ENCODE results near the gene TSHZ2.

The TSHZ2 gene

GRCh38 chr20:53302695-53303412, 330.7 kb downstream of the TSHZ2 start:
- H3K4me1 ChIP-seq (ENCODE audit: insufficient read depth, low read length): no peaks in the 10 kb centered on the region
- no peaks in the 10 kb centered on the region for H3K9me3 ChIP-seq (ENCODE audit: low read length)
- H3K9ac ChIP-seq (ENCODE audit: low read length): no peak overlapping the region
- no peaks in the 10 kb centered on the region for H3K27me3 ChIP-seq (ENCODE audit: control insufficient read depth in 1 of 2, insufficient read depth in 2 of 2, low read length in 2 of 2)
- H3K4me3 ChIP-seq (ENCODE audit: low read depth in 1 of 2, low read length in 2 of 2): no peak overlapping the region
- H3K27ac ChIP-seq (ENCODE audit: low read depth, low read length): no peak overlapping the region
- no peaks in the 10 kb centered on the region for H3K36me3 ChIP-seq (ENCODE audit: insufficient read depth, low read length)

- no peaks in the 10 kb centered on the region for H3K27me3 ChIP-seq (ENCODE audit: control insufficient read depth in 1 of 2, insufficient read depth in 2 of 2, low read length in 2 of 2)
- no peaks in the 10 kb centered on the region for H3K36me3 ChIP-seq (ENCODE audit: insufficient read depth, low read length)
- no peak overlapping the region for H3K9ac ChIP-seq (ENCODE audit: low read length)
- no peak overlapping the region for H3K4me3 ChIP-seq (ENCODE audit: low read depth in 1 of 2, low read length in 2 of 2)
- H3K27ac ChIP-seq (ENCODE audit: low read depth, low read length): no peak overlapping the region
- no peaks in the 10 kb centered on the region for H3K4me1 ChIP-seq (ENCODE audit: insufficient read depth, low read length)
- no peaks in the 10 kb centered on the region for H3K9me3 ChIP-seq (ENCODE audit: low read length)
Observed at GRCh38 chr20:53303413-53303760, 331.2 kb downstream of the TSHZ2 start.

GRCh38 chr20:53304146-53304545, 332.0 kb downstream of the TSHZ2 start:
- H3K36me3 ChIP-seq (ENCODE audit: insufficient read depth, low read length): no peaks in the 10 kb centered on the region
- H3K27ac ChIP-seq (ENCODE audit: low read depth, low read length): no peak overlapping the region
- no peak overlapping the region for H3K9ac ChIP-seq (ENCODE audit: low read length)
- H3K9me3 ChIP-seq (ENCODE audit: low read length): no peaks in the 10 kb centered on the region
- no peak overlapping the region for H3K4me3 ChIP-seq (ENCODE audit: low read depth in 1 of 2, low read length in 2 of 2)
- H3K4me1 ChIP-seq (ENCODE audit: insufficient read depth, low read length): no peaks in the 10 kb centered on the region
- no peaks in the 10 kb centered on the region for H3K27me3 ChIP-seq (ENCODE audit: control insufficient read depth in 1 of 2, insufficient read depth in 2 of 2, low read length in 2 of 2)

- H3K9me3 ChIP-seq (ENCODE audit: low read length): no peaks in the 10 kb centered on the region
- no peaks in the 10 kb centered on the region for H3K36me3 ChIP-seq (ENCODE audit: insufficient read depth, low read length)
- H3K27me3 ChIP-seq (ENCODE audit: control insufficient read depth in 1 of 2, insufficient read depth in 2 of 2, low read length in 2 of 2): no peaks in the 10 kb centered on the region
- no peak overlapping the region for H3K4me3 ChIP-seq (ENCODE audit: low read depth in 1 of 2, low read length in 2 of 2)
- H3K9ac ChIP-seq (ENCODE audit: low read length): no peak overlapping the region
- no peaks in the 10 kb centered on the region for H3K4me1 ChIP-seq (ENCODE audit: insufficient read depth, low read length)
- no peak overlapping the region for H3K27ac ChIP-seq (ENCODE audit: low read depth, low read length)
Observed at GRCh38 chr20:53306192-53306805, 334.1 kb downstream of the TSHZ2 start.

GRCh38 chr20:53307964-53308597, 335.9 kb downstream of the TSHZ2 start:
- no peak overlapping the region for H3K9ac ChIP-seq (ENCODE audit: low read length)
- H3K36me3 ChIP-seq (ENCODE audit: insufficient read depth, low read length): no peaks in the 10 kb centered on the region
- no peaks in the 10 kb centered on the region for H3K27me3 ChIP-seq (ENCODE audit: control insufficient read depth in 1 of 2, insufficient read depth in 2 of 2, low read length in 2 of 2)
- H3K4me3 ChIP-seq (ENCODE audit: low read depth in 1 of 2, low read length in 2 of 2): no peak overlapping the region
- no peaks in the 10 kb centered on the region for H3K9me3 ChIP-seq (ENCODE audit: low read length)
- H3K4me1 ChIP-seq (ENCODE audit: insufficient read depth, low read length): no peaks in the 10 kb centered on the region
- H3K27ac ChIP-seq (ENCODE audit: low read depth, low read length): no peak overlapping the region

- Histone ChIP-seq H3K27me3 (ENCODE audit: control insufficient read depth in 1 of 2, insufficient read depth in 2 of 2, low read length in 2 of 2) (no peaks in the 10 kb centered on the region), H3K4me3 (ENCODE audit: low read depth in 1 of 2, low read length in 2 of 2) (no peak overlapping the region), H3K36me3 (ENCODE audit: insufficient read depth, low read length) (no peaks in the 10 kb centered on the region), H3K27ac (ENCODE audit: low read depth, low read length) (no peak overlapping the region), H3K9me3 (ENCODE audit: low read length) (no peaks in the 10 kb centered on the region), H3K4me1 (ENCODE audit: insufficient read depth, low read length) (no peaks in the 10 kb centered on the region), H3K9ac (ENCODE audit: low read length) (no peak overlapping the region)
Observed at GRCh38 chr20:53309515-53309914, 337.4 kb downstream of the TSHZ2 start.

- no peak overlapping the region for H3K9ac ChIP-seq (ENCODE audit: low read length)
- H3K4me3 ChIP-seq (ENCODE audit: low read depth in 1 of 2, low read length in 2 of 2): no peak overlapping the region
- no peaks in the 10 kb centered on the region for H3K4me1 ChIP-seq (ENCODE audit: insufficient read depth, low read length)
- H3K27ac ChIP-seq (ENCODE audit: low read depth, low read length): no peak overlapping the region
- no peaks in the 10 kb centered on the region for H3K9me3 ChIP-seq (ENCODE audit: low read length)
- H3K36me3 ChIP-seq (ENCODE audit: insufficient read depth, low read length): no peaks in the 10 kb centered on the region
- no peaks in the 10 kb centered on the region for H3K27me3 ChIP-seq (ENCODE audit: control insufficient read depth in 1 of 2, insufficient read depth in 2 of 2, low read length in 2 of 2)
Observed at GRCh38 chr20:53312957-53313356, 340.8 kb downstream of the TSHZ2 start.

GRCh38 chr20:53316206-53316937, 344.2 kb downstream of the TSHZ2 start:
- H3K9me3 ChIP-seq (ENCODE audit: low read length): no peaks in the 10 kb centered on the region

GRCh38 chr20:53319200-53319599, 347.0 kb downstream of the TSHZ2 start:
- Histone ChIP-seq H3K4me3 (ENCODE audit: low read depth in 1 of 2, low read length in 2 of 2) (no peak overlapping the region), H3K27ac (ENCODE audit: low read depth, low read length) (no peak overlapping the region), H3K9me3 (ENCODE audit: low read length) (no peaks in the 10 kb centered on the region), H3K9ac (ENCODE audit: low read length) (no peak overlapping the region), H3K4me1 (ENCODE audit: insufficient read depth, low read length) (no peaks in the 10 kb centered on the region), H3K36me3 (ENCODE audit: insufficient read depth, low read length) (no peaks in the 10 kb centered on the region), H3K27me3 (ENCODE audit: control insufficient read depth in 1 of 2, insufficient read depth in 2 of 2, low read length in 2 of 2) (no peaks in the 10 kb centered on the region)

More at GRCh38 chr20:53316206-53316937, 344.2 kb downstream of the TSHZ2 start:
- Histone ChIP-seq H3K36me3 (ENCODE audit: insufficient read depth, low read length) (no peaks in the 10 kb centered on the region), H3K27me3 (ENCODE audit: control insufficient read depth in 1 of 2, insufficient read depth in 2 of 2, low read length in 2 of 2) (no peaks in the 10 kb centered on the region), H3K9ac (ENCODE audit: low read length) (no peak overlapping the region), H3K4me3 (ENCODE audit: low read depth in 1 of 2, low read length in 2 of 2) (no peak overlapping the region), H3K27ac (ENCODE audit: low read depth, low read length) (no peak overlapping the region), H3K4me1 (ENCODE audit: insufficient read depth, low read length) (no peaks in the 10 kb centered on the region)

GRCh38 chr20:53319716-53320115, 347.6 kb downstream of the TSHZ2 start:
- no peak overlapping the region for H3K4me3 ChIP-seq (ENCODE audit: low read depth in 1 of 2, low read length in 2 of 2)
- no peaks in the 10 kb centered on the region for H3K4me1 ChIP-seq (ENCODE audit: insufficient read depth, low read length)
- H3K27me3 ChIP-seq (ENCODE audit: control insufficient read depth in 1 of 2, insufficient read depth in 2 of 2, low read length in 2 of 2): no peaks in the 10 kb centered on the region
- no peak overlapping the region for H3K9ac ChIP-seq (ENCODE audit: low read length)
- no peaks in the 10 kb centered on the region for H3K9me3 ChIP-seq (ENCODE audit: low read length)
- no peaks in the 10 kb centered on the region for H3K36me3 ChIP-seq (ENCODE audit: insufficient read depth, low read length)
- H3K27ac ChIP-seq (ENCODE audit: low read depth, low read length): no peak overlapping the region

GRCh38 chr20:53320701-53321100, 348.5 kb downstream of the TSHZ2 start:
- Histone ChIP-seq H3K9me3 (ENCODE audit: low read length) (no peaks in the 10 kb centered on the region), H3K9ac (ENCODE audit: low read length) (no peak overlapping the region), H3K27me3 (ENCODE audit: control insufficient read depth in 1 of 2, insufficient read depth in 2 of 2, low read length in 2 of 2) (no peaks in the 10 kb centered on the region), H3K36me3 (ENCODE audit: insufficient read depth, low read length) (no peaks in the 10 kb centered on the region), H3K27ac (ENCODE audit: low read depth, low read length) (no peak overlapping the region), H3K4me3 (ENCODE audit: low read depth in 1 of 2, low read length in 2 of 2) (no peak overlapping the region), H3K4me1 (ENCODE audit: insufficient read depth, low read length) (no peaks in the 10 kb centered on the region)

All from muscle layer of colon (tissue), 2 donors.